GM21717 (cell line): ENCODE results near the gene FGD5.
"Not testable (repeated sequence)": the region's sequence is repeated elsewhere in the genome, so short reads cannot be mapped to it uniquely, and the experiment has no call there.

Experiments
- ATAC-seq: cut with Tn5 transposase; IDR thresholded peaks from one replicate; pipeline ENCODE4 v1.9.1; 2021; ENCODE audit warnings: mild to moderate bottlenecking, moderate library complexity; ENCODE audit not compliant: unreplicated experiment

Gene FGD5

DNA sequence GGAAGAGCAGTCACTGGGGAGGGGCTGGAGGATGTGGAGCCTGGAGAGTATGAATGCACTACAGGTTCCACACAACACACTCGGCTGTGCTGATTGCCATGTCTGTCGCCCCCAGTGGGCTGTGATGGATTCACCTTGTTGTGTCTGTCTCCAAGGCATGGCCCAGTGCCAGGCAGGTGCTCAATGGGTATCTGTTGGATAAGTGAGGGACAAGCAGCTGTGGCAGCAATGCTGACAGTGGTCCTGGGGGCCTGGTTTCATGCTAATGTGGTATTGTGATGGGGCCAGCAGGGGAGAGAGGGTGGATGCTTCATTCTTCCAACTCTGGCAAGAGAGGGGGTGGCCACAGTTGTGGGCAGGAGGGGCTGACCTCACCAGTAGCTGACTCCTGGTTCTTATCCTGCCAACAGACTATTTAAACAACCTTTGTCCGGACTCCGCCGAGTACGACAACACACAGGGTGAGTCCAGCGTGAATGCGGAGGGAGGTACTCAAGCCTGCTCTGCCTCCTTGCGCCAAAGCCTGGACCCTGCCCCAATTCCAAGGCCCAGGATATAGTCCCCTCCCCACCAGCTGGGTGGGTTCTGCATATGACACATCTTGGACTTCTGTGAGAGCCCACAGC, 81.3 kb downstream of the FGD5 start:
- ATAC-seq, result no peak

DNA sequence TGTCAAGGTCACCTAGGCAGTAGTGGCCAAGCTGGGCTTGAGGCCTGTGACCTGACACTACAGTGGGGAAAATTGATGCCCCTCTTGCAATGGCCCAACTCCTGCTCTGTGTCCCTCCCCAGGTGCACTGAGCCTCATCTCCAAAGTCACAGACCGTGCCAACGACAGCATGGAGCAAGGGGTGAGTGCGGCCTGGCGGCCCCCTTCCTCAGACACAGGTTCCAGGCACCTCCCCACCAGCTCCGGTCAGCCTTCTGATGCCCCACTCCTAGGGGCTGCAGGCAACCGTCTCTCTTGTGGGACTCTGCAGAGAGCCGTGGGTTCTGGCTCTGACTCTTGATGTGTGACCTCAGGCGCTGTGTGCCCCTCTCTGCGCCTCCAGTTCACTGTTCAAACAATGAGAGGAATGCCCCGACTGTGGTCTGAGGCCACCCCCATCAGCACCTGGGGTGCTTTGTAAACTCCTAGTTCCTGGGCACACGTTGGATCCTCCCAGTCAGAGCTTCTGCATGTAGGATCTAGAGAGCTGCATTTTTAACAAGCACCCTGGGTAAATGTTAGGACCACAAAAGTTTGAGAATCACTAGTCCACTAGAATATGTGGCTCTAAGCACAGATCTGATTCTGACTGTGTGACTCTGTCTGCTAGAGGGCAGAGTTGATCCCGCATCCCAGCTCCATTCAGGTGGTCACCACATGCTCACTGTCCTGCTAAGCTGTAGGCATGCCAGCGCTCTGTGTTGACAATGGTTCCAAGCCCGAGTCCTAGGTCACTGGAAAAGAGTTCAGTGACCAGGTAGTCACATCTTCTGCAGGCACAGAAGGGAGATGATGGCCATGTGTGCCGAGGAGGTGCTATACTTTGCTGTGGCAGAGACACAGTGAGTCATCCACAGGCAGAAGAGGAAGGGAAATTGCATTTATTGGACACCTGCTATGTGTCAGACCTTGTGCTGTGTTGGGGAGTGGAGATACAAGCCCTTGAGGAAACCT, 82.4 kb downstream of the FGD5 start:
- ATAC-seq, result no peak

GRCh38 chr3:14902719-14903118, 84.0 kb downstream of the FGD5 start:
- no peak for ATAC-seq

DNA sequence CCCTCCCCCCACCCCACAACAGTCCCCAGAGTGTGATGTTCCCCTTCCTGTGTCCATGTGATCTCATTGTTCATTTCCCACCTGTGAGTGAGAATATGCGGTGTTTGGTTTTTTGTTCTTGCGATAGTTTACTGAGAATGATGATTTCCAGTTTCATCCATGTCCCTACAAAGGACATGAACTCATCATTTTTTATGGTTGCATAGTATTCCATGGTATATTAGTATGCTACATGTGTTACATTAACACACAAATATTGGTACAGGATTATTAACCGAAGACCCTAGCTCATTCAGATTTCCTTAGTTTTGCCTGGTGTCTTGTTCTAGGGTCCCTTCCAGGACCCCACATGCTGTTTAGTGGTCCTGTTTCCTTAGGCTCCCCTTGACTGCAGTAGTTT, 84.7 kb downstream of the FGD5 start:
- ATAC-seq, result not testable (repeated sequence)

DNA sequence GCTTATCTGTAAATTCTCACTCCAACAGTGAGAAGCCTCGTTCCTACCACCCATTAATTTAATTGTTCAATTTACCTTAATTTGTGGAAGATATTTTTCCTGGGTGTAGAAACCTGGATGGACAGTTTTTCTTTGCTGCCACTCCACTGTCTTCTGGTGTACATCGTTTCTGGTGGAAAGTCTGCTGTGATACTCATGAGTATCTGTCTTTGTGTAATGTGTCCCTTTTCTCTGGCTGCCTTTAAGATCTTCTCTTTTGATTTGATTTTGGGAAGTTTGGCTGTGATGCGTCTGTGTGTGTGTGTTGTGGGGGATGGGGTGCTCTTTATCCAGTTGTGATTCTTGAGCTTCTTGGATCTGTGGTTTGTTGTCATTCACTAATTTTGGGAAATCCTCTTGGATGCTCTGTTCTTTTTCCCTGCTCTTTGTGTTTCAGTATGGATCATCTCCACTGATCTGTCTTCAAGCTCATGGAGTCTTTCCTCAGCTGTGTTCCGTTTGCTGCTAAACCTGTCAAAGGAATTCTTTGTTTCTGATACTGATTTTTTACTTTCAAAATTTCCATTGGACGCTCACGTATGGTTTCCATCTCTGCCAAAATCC, 86.4 kb downstream of the FGD5 start:
- ATAC-seq, result no peak

GRCh38 chr3:14906355-14906971, 87.7 kb downstream of the FGD5 start:
- no peak for ATAC-seq

GRCh38 chr3:14907043-14907966, 88.5 kb downstream of the FGD5 start:
- ATAC-seq, result no peak

DNA sequence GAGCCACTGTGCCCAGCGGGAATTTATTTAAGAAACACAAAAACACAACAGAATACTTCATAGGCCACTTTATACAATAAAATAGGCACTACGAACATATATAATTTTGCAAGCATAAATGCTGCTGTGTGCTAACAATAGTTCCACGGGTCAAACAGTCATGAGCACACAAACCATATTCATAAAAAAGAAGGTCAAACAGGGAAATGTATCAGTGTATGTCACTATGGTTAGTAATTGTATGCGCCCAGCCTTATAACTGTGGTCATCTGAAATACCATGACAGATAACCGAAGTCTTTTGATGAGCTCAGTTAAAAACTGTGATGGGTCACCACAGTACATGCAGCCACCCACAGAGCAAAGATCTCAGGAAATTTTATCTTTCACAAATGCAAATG, 90.5 kb downstream of the FGD5 start:
- ATAC-seq, result no peak

DNA sequence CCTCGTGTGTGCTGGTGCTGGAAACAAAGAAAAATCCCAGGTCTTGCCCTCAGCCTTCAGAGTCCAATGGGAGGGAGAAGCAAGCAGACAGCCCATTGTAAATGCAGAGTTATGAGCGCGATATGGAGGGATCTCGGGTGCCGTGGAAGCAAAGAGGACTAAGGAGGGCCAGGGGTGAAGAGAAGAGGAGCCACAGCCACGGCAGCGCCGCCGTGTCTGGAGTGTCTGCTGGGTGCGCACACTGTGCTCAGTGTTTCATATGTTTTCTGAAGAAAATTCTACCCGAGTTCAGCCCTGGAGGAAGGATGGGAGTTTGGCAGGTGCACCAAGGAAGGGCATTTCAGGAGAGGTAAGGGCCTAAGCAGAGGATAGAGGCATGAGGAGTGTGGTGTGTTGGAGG, 92.9 kb downstream of the FGD5 start:
- no peak for ATAC-seq

DNA sequence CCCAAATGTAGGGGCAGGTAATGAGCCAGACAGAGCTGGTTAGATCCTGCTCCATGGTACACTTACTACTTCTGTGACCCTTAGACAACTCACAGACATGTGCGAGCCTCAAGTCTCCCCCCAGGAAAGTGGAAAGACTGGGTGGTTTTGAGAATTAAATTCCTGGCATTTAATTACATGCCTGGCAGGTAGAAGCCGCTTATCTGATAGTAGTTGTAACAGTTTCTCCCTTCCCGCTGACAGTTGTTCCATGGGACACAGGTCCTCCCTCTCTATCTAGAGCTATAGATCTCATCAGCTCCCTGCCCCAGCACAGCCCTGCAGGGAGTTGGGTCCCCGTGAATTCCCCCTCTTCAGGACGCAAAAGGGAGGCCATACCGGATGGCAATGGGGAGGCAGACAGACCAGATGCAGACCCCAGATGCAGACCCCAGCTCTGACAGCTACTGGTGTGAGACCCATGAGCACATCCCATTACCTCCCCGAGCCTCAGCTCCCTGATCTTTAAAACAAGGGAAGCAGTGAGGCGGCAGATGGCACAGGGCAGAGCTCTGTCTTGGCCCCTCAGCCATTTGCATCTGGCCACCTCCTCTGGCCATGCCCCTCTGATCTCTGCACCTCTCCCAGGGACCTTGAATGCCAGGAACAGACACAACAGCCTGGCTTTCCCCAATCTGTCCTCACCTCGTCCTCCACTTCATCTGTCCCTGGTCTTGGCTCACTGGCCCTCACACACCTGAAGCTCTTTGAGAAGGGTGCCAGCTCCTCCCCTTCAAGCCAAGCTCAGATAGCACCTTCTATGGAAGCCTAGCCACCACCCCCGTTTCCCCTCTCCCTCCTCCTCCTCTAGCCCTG, 94.5 kb downstream of the FGD5 start:
- no peak for ATAC-seq

GRCh38 chr3:14913926-14914778, 95.4 kb downstream of the FGD5 start:
- ATAC-seq, result no peak

DNA sequence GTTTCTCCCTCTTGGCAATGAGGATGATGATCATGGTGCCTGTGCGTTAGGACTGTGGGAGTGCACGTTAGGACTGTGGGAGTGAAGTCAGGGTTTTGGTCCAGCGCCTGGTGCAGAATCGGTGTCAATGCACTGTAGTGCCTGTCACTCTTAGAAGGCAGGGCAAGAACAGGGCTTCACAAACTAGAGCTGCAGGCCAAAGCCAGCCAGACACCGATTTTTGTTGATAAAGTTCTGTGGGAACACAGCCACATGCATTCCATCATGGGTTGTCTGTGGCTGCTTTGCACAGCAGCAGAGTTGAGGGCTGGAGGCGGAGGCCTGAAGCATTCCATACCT, 96.0 kb downstream of the FGD5 start:
- no peak for ATAC-seq

GRCh38 chr3:14915636-14916222, 97.0 kb downstream of the FGD5 start:
- no peak for ATAC-seq

DNA sequence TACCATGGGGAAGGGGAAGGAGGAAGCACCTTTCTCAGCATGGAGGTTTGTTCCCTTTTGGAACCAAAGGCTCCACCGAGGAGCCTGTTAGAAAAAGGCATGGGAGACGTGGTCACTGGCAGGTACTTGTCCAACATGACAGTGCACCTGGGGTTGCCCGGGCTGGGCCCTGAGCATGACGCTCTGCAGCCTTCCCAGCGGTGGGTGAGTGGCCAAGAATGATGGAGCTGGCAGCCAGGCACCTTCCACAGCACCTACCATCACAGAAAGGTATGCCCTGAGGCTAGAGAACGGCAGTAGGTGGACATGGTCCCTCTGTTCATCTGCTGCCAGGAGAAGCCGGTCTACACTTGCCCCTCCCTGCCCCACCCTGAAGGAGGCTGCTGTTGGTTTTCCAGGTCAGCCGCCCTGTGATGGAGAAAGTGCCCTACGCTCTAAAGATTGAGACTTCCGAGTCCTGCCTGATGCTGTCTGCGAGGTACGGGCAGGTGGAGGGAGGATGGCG, 99.6 kb downstream of the FGD5 start:
- ATAC-seq, result no peak

GRCh38 chr3:14920536-14920935, 101.8 kb downstream of the FGD5 start:
- no peak for ATAC-seq

DNA sequence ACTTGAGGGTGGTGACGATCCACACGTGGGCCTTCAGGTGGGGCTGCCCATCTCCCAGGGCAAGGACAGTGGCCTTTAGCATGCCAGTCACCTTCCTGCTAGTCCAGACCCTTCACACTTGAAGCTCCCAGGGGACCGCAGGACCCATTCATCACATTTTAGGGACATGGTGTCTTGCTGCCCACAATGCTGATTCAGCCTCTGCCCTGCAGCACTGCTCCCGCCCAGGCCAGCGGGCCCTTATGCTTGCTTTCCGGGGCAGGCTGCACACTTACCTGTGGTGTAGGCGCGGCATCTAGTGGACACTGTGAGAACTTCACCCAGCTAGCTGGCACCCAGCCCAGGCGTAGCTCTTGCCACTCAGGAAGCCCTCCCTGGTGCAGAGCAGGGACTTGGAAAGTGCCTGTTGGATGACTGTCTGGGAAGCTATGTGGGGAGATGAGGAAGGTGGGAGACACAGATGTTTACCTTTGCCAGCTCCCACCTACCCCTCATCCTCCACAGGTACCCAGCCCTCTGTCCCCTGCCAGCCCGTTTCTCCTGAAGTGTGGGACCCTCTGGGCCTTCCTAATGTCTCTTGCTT, 102.4 kb downstream of the FGD5 start:
- ATAC-seq, result no peak

DNA sequence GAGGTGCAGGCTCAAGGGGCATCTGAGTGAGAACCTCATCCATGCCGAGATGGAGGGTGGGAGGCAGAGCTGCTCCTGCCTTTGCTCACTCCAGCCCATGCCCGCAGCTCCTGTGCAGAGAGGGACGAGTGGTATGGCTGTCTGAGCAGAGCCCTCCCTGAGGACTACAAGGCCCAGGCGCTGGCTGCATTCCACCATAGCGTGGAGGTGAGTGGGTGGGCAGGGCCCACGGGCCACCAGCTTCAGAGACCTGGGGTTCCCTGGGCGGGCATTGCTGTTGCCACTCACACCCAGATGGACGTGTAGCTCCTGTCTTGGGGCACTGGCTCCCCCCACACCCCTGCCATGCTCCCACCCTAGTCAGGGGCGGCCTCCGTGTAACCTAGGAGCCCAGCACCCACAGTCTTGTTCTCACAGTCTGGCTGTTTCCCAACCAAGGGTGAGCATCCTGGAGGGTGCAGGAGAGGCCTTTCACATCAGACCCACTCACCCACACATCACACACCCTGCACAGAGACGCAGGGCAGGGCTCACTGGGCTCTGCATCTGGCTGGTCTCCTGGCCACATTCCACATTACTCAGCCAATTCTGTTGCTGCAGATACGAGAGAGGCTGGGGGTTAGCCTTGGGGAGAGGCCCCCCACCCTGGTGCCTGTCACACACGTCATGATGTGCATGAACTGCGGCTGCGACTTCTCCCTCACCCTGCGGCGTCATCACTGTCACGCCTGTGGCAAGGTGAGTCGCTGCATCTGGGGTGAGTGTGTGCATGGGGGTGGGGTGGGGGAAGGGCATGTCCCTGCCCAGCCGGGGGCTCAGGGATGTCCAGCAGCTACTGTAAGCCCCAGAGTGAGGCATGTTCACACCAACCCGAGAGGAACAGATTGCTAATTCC, 103.3 kb downstream of the FGD5 start:
- no peak for ATAC-seq
